Astrocyte of the spinal cord (primary cell): ENCODE measurements around the gene YPEL3.
A peak's percentile ranks its signal among the peaks of the same experiment; 100 is the strongest.

Experiments
- DNase-seq: peaks from one replicate; pipeline ENCODE4 v3.0.0; 2011; ENCODE audit warnings: low read depth, low spot score
- H3K4me3 ChIP-seq: 2 replicates; pipeline ENCODE4 v1.5.1; 2011; ENCODE audit warnings: low read depth, mild to moderate bottlenecking, low read length, moderate library complexity
- in situ Hi-C: cut with HindIII; loops from 2 replicates; pipeline ENCODE4 v1.10.0; 2017; ENCODE audit warnings: low sequenced_read_pairs
- TF ChIP-seq, protein P1 (sequence below): IDR thresholded peaks from 2 replicates; pipeline ENCODE4 v1.5.1; 2012; ENCODE audit warnings: low read depth, mild to moderate bottlenecking, low read length, inconsistent platforms

Gene YPEL3

GRCh38 chr16:30070490-30070889 lies 25.5 kb downstream of the YPEL3 start:
- in situ Hi-C loops, result no loop called here
- no peak for DNase-seq
- peak overlapping the region; percentile 4 for H3K4me3 ChIP-seq
- TF ChIP-seq, protein P1, sequence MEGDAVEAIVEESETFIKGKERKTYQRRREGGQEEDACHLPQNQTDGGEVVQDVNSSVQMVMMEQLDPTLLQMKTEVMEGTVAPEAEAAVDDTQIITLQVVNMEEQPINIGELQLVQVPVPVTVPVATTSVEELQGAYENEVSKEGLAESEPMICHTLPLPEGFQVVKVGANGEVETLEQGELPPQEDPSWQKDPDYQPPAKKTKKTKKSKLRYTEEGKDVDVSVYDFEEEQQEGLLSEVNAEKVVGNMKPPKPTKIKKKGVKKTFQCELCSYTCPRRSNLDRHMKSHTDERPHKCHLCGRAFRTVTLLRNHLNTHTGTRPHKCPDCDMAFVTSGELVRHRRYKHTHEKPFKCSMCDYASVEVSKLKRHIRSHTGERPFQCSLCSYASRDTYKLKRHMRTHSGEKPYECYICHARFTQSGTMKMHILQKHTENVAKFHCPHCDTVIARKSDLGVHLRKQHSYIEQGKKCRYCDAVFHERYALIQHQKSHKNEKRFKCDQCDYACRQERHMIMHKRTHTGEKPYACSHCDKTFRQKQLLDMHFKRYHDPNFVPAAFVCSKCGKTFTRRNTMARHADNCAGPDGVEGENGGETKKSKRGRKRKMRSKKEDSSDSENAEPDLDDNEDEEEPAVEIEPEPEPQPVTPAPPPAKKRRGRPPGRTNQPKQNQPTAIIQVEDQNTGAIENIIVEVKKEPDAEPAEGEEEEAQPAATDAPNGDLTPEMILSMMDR, result no peak

DNA sequence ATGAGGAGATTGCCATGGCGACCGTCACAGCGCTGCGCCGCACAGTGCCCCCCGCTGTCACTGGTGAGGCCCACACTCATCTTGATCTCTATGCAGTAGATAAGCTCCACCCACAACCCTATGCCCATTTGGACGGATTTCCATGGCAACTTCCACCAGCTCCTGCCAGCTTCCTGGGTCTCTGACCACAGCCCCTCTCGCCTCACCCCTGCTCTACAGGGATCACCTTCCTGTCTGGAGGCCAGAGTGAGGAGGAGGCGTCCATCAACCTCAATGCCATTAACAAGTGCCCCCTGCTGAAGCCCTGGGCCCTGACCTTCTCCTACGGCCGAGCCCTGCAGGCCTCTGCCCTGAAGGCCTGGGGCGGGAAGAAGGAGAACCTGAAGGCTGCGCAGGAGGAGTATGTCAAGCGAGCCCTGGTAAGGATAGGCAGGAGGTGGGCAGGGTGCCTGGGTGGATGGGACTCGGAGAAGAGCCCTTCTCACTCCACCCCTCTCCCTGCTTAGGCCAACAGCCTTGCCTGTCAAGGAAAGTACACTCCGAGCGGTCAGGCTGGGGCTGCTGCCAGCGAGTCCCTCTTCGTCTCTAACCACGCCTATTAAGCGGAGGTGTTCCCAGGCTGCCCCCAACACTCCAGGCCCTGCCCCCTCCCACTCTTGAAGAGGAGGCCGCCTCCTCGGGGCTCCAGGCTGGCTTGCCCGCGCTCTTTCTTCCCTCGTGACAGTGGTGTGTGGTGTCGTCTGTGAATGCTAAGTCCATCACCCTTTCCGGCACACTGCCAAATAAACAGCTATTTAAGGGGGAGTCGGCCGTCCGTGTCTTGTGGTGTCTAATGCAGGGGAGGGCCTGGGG lies 26.2 kb downstream of the YPEL3 start:
- no peak for DNase-seq
- in situ Hi-C loops, result no loop called here
- TF ChIP-seq, protein P1, result no peak
- peak overlapping the region; percentile 4 for H3K4me3 ChIP-seq

DNA sequence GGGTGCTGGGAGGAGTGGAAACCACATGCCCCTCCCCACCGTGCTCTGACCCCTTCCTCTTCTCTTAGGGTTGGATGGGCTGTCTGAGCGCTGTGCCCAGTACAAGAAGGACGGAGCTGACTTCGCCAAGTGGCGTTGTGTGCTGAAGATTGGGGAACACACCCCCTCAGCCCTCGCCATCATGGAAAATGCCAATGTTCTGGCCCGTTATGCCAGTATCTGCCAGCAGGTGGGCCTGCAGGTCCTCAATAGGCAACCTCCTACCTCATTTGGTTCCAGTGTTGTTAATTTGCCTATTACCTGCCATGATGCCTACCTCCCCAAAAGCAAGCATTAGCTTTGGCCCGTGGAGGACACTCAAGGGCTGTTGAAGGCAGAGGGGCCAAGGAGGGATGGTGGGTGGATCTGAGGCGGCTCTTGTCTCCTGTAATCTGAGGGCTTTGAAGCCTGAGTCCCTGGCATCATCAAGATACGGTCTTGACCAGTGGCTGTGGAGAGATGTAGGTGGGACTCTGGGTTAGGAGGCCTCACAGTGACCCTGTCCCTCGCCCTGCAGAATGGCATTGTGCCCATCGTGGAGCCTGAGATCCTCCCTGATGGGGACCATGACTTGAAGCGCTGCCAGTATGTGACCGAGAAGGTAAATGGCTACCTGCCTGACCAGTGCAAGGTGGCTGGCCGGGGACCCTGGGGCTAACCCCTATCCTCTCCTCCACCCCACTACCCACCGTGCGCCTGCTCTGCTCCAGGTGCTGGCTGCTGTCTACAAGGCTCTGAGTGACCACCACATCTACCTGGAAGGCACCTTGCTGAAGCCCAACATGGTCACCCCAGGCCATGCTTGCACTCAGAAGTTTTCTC lies 27.0 kb downstream of the YPEL3 start:
- DNase-seq, result no peak
- in situ Hi-C loops, result no loop called here

DNA sequence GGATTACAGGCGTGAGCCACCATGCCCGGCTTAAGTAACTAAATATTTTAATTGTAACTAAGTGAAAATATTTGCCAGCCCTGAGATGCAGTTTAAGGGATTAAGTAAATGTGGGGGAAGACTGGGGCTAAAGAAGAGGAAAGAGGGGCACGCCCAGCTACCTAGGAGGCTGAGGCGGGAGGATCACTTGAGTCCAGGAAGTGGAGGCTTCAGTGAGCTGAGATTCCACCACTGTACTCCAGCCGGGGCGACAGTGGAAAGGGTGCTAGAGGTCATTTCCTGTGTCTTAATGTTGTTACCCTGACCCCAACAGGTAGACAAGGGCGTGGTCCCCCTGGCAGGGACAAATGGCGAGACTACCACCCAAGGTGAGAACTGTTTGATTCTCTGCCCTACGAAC lies 27.7 kb downstream of the YPEL3 start:
- H3K4me3 ChIP-seq, result no peak overlapping the region
- in situ Hi-C loops, result no loop called here
- TF ChIP-seq, protein P1, result no peak
- DNase-seq, result no peak

More for the DNA sequence above, 27.0 kb downstream of the YPEL3 start:
- no peak overlapping the region for H3K4me3 ChIP-seq
- TF ChIP-seq, protein P1, result peak; percentile 62

DNA sequence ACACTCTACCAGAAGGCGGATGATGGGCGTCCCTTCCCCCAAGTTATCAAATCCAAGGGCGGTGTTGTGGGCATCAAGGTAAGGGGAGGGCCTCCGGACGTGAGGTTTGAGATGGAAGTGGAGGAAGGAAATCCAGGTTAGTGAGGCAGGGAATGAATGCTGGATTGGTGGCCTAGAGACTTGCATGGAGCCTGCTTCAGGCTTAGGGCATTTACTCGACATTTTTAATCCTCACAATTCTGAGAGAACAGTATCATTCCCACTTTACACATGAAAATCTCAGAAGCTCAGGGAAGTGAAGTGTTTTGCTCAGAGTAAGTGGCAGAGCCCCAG lies 28.5 kb downstream of the YPEL3 start:
- in situ Hi-C loops, result no loop called here
- DNase-seq, result no peak
- TF ChIP-seq, protein P1, result no peak
- H3K4me3 ChIP-seq, result peak overlapping the region; percentile 97

GRCh38 chr16:30066761-30067583 lies 29.0 kb downstream of the YPEL3 start:
- DNase-seq, result no peak
- TF ChIP-seq, protein P1, result no peak
- in situ Hi-C loops, result no loop called here
- H3K4me3 ChIP-seq, result peak overlapping the region; percentile 97
